HepG2 (cell line): ENCODE results near the gene MAGEL2. TPM values are rescaled to one million over a fixed set of nuclear protein-coding genes. Genes with fewer than 3 reads are reported as not detected.

Experiments used
- ATAC-seq: fragments of 200-7000 bp; cut with Tn5 transposase; 3 replicates; pipeline ENCODE4 v1.9.1; 2020; ENCODE audit warnings: mild to moderate bottlenecking, moderate library complexity
- BruUV-seq: library from RNA; stranded (reverse); fragments of 400-500 nt; replicated peaks from 2 replicates; lab custom pipeline; 2021; lab: Mats Ljungman, UMichigan
- CTCF ChIA-PET: fragments of 300-600 bp; formaldehyde crosslinking; extraction: SDS; loops from one replicate; lab custom pipeline; 2021; ENCODE audit warnings: low total read pairs, inconsistent platforms, low intra/inter-chr PET ratio; lab: Yijun Ruan, JAX
- POLR2A ChIA-PET: fragments of 350-600 bp; sonication (Branson Sonifier 250); formaldehyde crosslinking; loops from one replicate; lab custom pipeline; 2020; ENCODE audit warnings: antibody characterized with exemption, inconsistent platforms; lab: Yijun Ruan, JAX
- DNase-seq: peaks from one replicate; pipeline ENCODE4 v3.0.0-alpha.2; 2015; ENCODE audit warnings: low spot score
- FAIRE-seq: peaks from 3 replicates; lab custom pipeline; 2011; peaks lifted over from hg19 to GRCh38; lab: Jason Lieb, UNC
- H2AFZ ChIP-seq: one replicate; pipeline ENCODE4 v1.6.1; 2011; ENCODE audit warnings: low read length, inconsistent platforms
- H3K27ac ChIP-seq: fragments of 300-600 bp; 3 replicates; pipeline ENCODE4 v1.8.0; 2011; ENCODE audit warnings: mixed run types, mild to moderate bottlenecking, mixed read lengths, low read length, inconsistent platforms; ENCODE audit not compliant: insufficient read depth; ENCODE audit errors: extremely low read length
- H3K27me3 ChIP-seq, 2 experiments: fragments of 200-600 bp in 1 of 2; 2 replicates in 1 of 2; 3 replicates in 1 of 2; pipeline versions ENCODE4 v1.6.0 to v1.8.0; 2011; ENCODE audit warnings: low read length in 2 of 2, mild to moderate bottlenecking in 2 of 2, moderate library complexity in 2 of 2, inconsistent platforms in 1 of 2; ENCODE audit not compliant: insufficient read depth in 2 of 2, control insufficient read depth in 1 of 2
- H3K36me3 ChIP-seq, 2 experiments: fragments of 200-600 bp in 1 of 2; replicated peaks in 1 of 2; 2 replicates in 1 of 2; 3 replicates in 1 of 2; pipeline versions ENCODE4 v1.5.1 to v1.8.0; 2011; ENCODE audit warnings: low read length in 2 of 2, inconsistent platforms in 1 of 2; ENCODE audit not compliant: insufficient read depth in 2 of 2, control insufficient read depth in 1 of 2
- H3K4me1 ChIP-seq: 2 replicates; pipeline ENCODE4 v1.5.1; 2012; ENCODE audit warnings: low read length, inconsistent platforms; ENCODE audit not compliant: insufficient read depth
- H3K4me2 ChIP-seq: 2 replicates; pipeline ENCODE4 v1.6.0; 2011; ENCODE audit warnings: low read depth, low read length, inconsistent platforms
- H3K4me3 ChIP-seq, 3 experiments: fragments of 200-600 bp in 1 of 3; sonication (generic), shearing (Covaris generic) in 1 of 3; replicated peaks in 1 of 3; 2 replicates each; pipeline ENCODE4 v1.5.1; 2011 to 2016; ENCODE audit warnings: low read length in 3 of 3, inconsistent platforms in 2 of 3, low read depth in 2 of 3, mild to moderate bottlenecking in 2 of 3, control low read depth in 1 of 3, mixed read lengths in 1 of 3; ENCODE audit not compliant: insufficient read depth in 1 of 3
- H3K79me2 ChIP-seq: one replicate; pipeline ENCODE4 v1.6.1; 2011; ENCODE audit warnings: low read length, inconsistent platforms; ENCODE audit not compliant: insufficient read depth
- H3K9ac ChIP-seq: 2 replicates; pipeline ENCODE4 v1.6.0; 2011; ENCODE audit warnings: mild to moderate bottlenecking, low read depth, low read length, inconsistent platforms; ENCODE audit not compliant: insufficient read depth
- H3K9me3 ChIP-seq: 2 replicates; pipeline ENCODE4 v1.5.1; 2012; ENCODE audit warnings: mild to moderate bottlenecking, low read length
- H4K20me1 ChIP-seq: 2 replicates; pipeline ENCODE4 v1.6.0; 2011; ENCODE audit warnings: inconsistent platforms, mild to moderate bottlenecking, low read length, moderate library complexity; ENCODE audit not compliant: insufficient read depth
- CENPBD1 ChIP-seq: sonication (generic); formaldehyde crosslinking; IDR thresholded peaks from 2 replicates; pipeline ENCODE4 v1.8.0; 2022; ENCODE audit warnings: missing genetic modification reagents, low read depth, mild to moderate bottlenecking, borderline replicate concordance
- FOXK2 ChIP-seq: fragments of 450-650 bp; IDR thresholded peaks from 2 replicates; pipeline ENCODE4 v1.6.1; 2016
- HCFC1 ChIP-seq: fragments of 150-350 bp; IDR thresholded peaks from 2 replicates; pipeline ENCODE4 v1.6.1; 2014; ENCODE audit warnings: low read depth, low read length
- NAIF1 ChIP-seq: sonication (generic); formaldehyde crosslinking; IDR thresholded peaks from 2 replicates; pipeline ENCODE4 v1.5.0; 2020; ENCODE audit warnings: mild to moderate bottlenecking, missing genetic modification reagents, borderline replicate concordance
- PCBP1 ChIP-seq: fragments of 200-400 bp; formaldehyde crosslinking; IDR thresholded peaks from 2 replicates; pipeline ENCODE4 v1.6.1; 2017; ENCODE audit warnings: mild to moderate bottlenecking, low read depth, low read length, borderline replicate concordance
- SIX4 ChIP-seq: sonication (generic); formaldehyde crosslinking; IDR thresholded peaks from 2 replicates; pipeline ENCODE4 v1.4.0; 2020; ENCODE audit warnings: missing genetic modification reagents
- TCF12 ChIP-seq, 2 experiments: fragments of 450-650 bp in 1 of 2; sonication (generic) in 1 of 2; formaldehyde crosslinking in 1 of 2; IDR thresholded peaks; 2 replicates each; pipeline versions ENCODE4 v1.6.1 to v1.8.0; 2017 to 2022; ENCODE audit warnings: antibody characterized with exemption in 1 of 2, mild to moderate bottlenecking in 1 of 2, missing genetic modification reagents in 1 of 2, moderate library complexity in 1 of 2
- TCF7L2 ChIP-seq: IDR thresholded peaks from 2 replicates; pipeline ENCODE4 v1.6.1; 2011; ENCODE audit warnings: mild to moderate bottlenecking, low read depth, low read length, moderate library complexity
- ZBTB21 ChIP-seq: sonication (generic); formaldehyde crosslinking; IDR thresholded peaks from 2 replicates; pipeline ENCODE4 v1.4.0; 2020; ENCODE audit warnings: missing genetic modification reagents
- ZBTB44 ChIP-seq: sonication (generic); formaldehyde crosslinking; IDR thresholded peaks from 2 replicates; pipeline ENCODE4 v1.4.0; 2020; ENCODE audit warnings: missing genetic modification reagents
- ZBTB49 ChIP-seq: sonication (generic); formaldehyde crosslinking; IDR thresholded peaks from 2 replicates; pipeline ENCODE4 v1.4.0; 2020; ENCODE audit warnings: missing genetic modification reagents, borderline replicate concordance
- ZFP82 ChIP-seq: sonication (generic); formaldehyde crosslinking; IDR thresholded peaks from 2 replicates; pipeline ENCODE4 v1.5.1; 2020; ENCODE audit warnings: mild to moderate bottlenecking, missing genetic modification reagents, borderline replicate concordance
- ZNF205 ChIP-seq: IDR thresholded peaks from 2 replicates; pipeline ENCODE4 v1.6.1; 2018; ENCODE audit warnings: missing biosample characterization, missing genetic modification reagents
- ZNF251 ChIP-seq: sonication (generic); formaldehyde crosslinking; IDR thresholded peaks from 2 replicates; pipeline ENCODE4 v1.9.0; 2021; ENCODE audit warnings: mild to moderate bottlenecking, missing genetic modification reagents
- ZNF333 ChIP-seq: sonication (generic); formaldehyde crosslinking; IDR thresholded peaks from 2 replicates; pipeline ENCODE4 v1.4.0; 2020; ENCODE audit warnings: mild to moderate bottlenecking, missing genetic modification reagents, borderline replicate concordance
- ZNF709 ChIP-seq: sonication (generic); formaldehyde crosslinking; IDR thresholded peaks from 2 replicates; pipeline ENCODE4 v1.5.0; 2020; ENCODE audit warnings: mild to moderate bottlenecking, missing genetic modification reagents
- ZNF761 ChIP-seq: sonication (generic); formaldehyde crosslinking; conservative IDR thresholded peaks from 2 replicates; pipeline ENCODE4 v1.4.0; 2020; ENCODE audit warnings: mild to moderate bottlenecking, missing genetic modification reagents
- WGBS: methylation state at CpG from one replicate; pipeline ENCODE4 v1.1.6; 2017; ENCODE audit warnings: low lambda C conversion rate; 5-methylcytosine and 5-hydroxymethylcytosine counted together
- in situ Hi-C: cut with HindIII; loops from 2 replicates; pipeline ENCODE4 v1.10.0; 2017; ENCODE audit warnings: low pct_unique_long_range_greater_than_20kb; ENCODE audit not compliant: extremely low pct_ligation_motif_present
- intact Hi-C: fragments of 100-400 bp; cut with micrococcal nuclease; formaldehyde crosslinking; loops from one replicate; pipeline ENCODE4 v1.10.0; 2022; ENCODE audit not compliant: unreplicated experiment
- polyA plus RNA-seq, 8 experiments: library from polyadenylated mRNA; depleted of rRNA in 3 of 8; stranded (reverse) in 7 of 8; unstranded in 1 of 8; fragments of >200 nt; fragmentation: Illumina TruSeq in 4 of 8; extraction: Trizol in 4 of 8; gene quantifications; 2 replicates each; pipeline versions ENCODE4 v1.2.1 to v1.2.3, GENCODE V29; 2011 to 2016; ENCODE audit warnings: low read depth in 4 of 8, missing spikeins in 1 of 8, mixed read lengths in 1 of 8; ENCODE audit not compliant: insufficient read depth in 1 of 8
- total RNA-seq, 5 experiments: library from RNA; depleted of rRNA; stranded (reverse); fragments of >200 nt; fragmentation: Illumina TruSeq; extraction: Trizol; gene quantifications; 2 replicates each; pipeline ENCODE4 v1.2.3, GENCODE V29; 2016; ENCODE audit warnings: low read depth in 1 of 5

Gene MAGEL2
- total and polyA plus RNA-seq, 2 of the 13 experiments (the other 11 are each of a cell fraction or from before 2014, with no cell fraction given): not detected

GRCh38 chr15:23596736-23597135, 50.9 kb downstream of the MAGEL2 start:
- in situ Hi-C loops: no loop called here
- no peak for DNase-seq
- no peaks in the 10 kb centered on the region for H3K27me3 ChIP-seq
- TF ChIP-seq ZNF333 (CRISPR knock-in tag) (no peak), CENPBD1 (no peak), HCFC1 (no peak), NAIF1 (CRISPR knock-in tag) (no peak), PCBP1 (no peak), ZFP82 (CRISPR knock-in tag) (no peak), ZNF761 (CRISPR knock-in tag) (no peak), FOXK2 (no peak), TCF7L2 (no peak), ZNF205 (CRISPR knock-in tag) (no peak), ZBTB44 (CRISPR knock-in tag) (no peak), ZNF709 (CRISPR knock-in tag) (no peak), TCF12 (IDR thresholded peaks at IDR 0.05) (no peak), TCF12 (CRISPR knock-in tag; IDR thresholded peaks at IDR 0.05) (no peak), ZBTB49 (CRISPR knock-in tag) (no peak), ZBTB21 (CRISPR knock-in tag) (no peak), ZNF251 (CRISPR knock-in tag) (no peak), SIX4 (CRISPR knock-in tag) (no peak)
- no peaks in the 10 kb centered on the region for H3K4me1 ChIP-seq
- no peaks in the 10 kb centered on the region for H3K9me3 ChIP-seq
- H3K79me2 ChIP-seq: no peaks in the 10 kb centered on the region
- POLR2A ChIA-PET: no interaction called here
- no peak overlapping the region for H3K4me2 ChIP-seq
- H3K27ac ChIP-seq: no peak overlapping the region
- H2AFZ ChIP-seq: no peak overlapping the region
- FAIRE-seq: no peak
- no peak overlapping the region for H3K9ac ChIP-seq
- ATAC-seq: no peak
- no CpG with 5 or more reads among the region's 5 CpGs for WGBS
- no peaks in the 10 kb centered on the region for H3K36me3 ChIP-seq
- no peak overlapping the region for H3K4me3 ChIP-seq
- no peaks in the 10 kb centered on the region for H4K20me1 ChIP-seq
- intact Hi-C loops: loop anchor here (10.0 kb wide), 1 partner anchor 62 kb away; no protein-coding TSS in a partner anchor
- no TSS peak for BruUV-seq
- CTCF ChIA-PET: no interaction called here
